GM21529 (cell line): ENCODE data around the gene PI16.

Experiments used
- ATAC-seq: cut with Tn5 transposase; IDR thresholded peaks from one replicate; pipeline ENCODE4 v1.9.1; 2021; ENCODE audit not compliant: unreplicated experiment

The PI16 gene, protein sequence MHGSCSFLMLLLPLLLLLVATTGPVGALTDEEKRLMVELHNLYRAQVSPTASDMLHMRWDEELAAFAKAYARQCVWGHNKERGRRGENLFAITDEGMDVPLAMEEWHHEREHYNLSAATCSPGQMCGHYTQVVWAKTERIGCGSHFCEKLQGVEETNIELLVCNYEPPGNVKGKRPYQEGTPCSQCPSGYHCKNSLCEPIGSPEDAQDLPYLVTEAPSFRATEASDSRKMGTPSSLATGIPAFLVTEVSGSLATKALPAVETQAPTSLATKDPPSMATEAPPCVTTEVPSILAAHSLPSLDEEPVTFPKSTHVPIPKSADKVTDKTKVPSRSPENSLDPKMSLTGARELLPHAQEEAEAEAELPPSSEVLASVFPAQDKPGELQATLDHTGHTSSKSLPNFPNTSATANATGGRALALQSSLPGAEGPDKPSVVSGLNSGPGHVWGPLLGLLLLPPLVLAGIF

DNA sequence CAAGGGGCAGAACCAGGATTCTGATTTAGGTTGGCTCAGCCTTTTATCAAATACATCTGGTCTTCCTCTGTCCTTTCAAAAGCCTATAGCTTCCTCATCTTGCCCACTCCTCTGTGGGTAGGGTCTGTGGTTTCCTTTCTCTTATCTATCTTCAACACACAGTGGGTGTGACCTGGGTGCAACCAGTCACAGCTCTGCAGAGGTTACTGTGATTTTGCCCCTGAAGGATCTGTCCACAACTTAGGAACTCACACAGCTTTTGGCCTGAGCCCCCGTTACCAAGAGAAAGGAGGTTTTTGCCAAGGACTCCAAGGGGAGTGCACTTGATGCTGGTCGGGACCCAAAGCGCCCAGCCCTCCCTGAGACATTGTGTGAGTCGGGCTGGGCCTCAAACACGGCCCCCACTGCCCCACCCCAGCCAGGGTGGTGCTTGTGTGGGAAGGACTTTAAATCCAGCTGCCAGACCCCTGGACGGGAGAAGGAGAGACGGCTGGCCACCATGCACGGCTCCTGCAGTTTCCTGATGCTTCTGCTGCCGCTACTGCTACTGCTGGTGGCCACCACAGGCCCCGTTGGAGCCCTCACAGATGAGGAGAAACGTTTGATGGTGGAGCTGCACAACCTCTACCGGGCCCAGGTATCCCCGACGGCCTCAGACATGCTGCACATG, at the start of gene PI16:
TSS of gene PI16 (plus strand) at position 477 of the 670 bp plus-strand sequence. CDS start at position 500, 23 bp downstream.
- no peak for ATAC-seq

DNA sequence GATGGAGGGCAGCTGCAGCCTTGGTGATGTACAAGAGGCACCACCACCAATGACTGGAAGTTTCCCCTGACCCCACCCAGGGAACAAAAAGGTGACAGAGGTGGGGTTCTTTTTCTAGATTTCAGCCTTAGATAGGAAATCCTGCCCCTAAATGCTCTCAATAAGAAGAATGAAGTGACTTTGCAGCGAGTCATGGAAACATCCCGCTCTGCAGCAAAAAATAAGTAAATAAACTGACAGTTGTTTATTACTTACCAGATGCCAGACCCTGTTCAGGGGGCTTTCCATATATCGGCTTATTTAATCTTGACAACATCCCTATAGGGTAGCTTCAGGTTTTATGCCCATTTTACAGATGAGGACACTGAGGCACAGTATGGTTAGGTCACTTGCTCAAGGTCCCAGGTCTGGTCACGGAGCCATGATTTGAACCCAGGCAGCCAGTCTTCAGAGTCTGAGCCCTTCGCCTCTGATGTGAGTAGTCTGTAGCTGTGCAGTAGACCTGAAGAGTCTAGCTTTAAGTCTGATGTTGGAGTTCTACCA, 49.6 kb upstream of the PI16 start:
- no peak for ATAC-seq

DNA sequence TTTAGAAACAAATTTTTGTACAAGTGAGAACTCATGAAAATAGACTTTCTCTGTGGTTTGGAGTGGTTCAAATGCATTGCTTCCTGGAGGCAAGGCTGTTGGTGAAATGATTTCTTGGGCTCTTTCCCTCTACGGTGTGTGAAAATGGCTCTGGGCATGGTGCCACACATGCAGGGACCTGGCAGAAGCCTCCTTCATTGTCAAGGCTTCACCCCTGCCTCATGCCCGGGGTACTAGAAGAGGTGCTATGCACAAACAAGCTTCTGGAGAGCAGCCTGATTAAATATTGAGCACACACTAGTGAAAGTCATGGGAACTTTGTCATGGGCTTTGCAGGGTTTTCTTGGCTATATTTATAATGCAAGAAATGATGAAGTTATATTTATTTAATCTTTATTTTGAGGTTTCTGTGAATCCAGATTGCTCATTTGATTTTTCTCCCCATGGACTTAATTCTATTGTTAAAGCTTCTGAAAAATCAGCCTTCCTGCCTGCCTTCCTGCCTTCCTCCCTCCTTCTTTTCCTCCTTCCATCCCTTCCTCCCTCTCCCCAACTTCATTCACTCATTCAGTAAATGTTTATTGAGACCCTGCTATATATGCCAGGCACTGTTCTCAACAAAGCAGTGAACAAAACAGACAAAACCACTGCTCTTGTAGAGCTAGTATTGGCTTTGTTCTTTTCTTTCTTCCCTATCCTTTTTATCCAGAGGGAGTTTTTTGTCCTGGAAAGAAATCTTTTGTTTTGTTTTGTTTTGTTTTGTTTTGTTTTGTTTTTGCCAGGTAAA, 47.8 kb upstream of the PI16 start:
- no peak for ATAC-seq

DNA sequence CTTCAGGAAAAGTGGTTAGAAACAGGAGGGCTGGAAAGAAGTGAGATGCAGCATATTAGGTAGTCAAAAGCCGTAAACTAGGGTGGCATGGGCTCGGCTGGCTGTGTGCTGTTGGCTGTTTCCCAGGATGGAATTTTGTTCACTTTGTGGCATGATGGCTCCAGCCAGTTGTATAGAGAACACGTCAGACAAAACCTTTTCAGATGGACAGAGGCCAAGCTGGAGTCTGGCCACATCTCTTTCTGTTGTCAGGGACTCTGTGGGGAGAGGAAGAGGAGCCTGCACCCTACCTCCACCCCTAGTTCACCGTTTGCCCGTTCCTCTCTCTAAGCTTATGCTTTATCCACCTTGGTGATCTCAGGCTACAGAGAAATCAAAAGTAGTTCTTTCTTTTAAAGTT, 46.8 kb upstream of the PI16 start:
- no peak for ATAC-seq

DNA sequence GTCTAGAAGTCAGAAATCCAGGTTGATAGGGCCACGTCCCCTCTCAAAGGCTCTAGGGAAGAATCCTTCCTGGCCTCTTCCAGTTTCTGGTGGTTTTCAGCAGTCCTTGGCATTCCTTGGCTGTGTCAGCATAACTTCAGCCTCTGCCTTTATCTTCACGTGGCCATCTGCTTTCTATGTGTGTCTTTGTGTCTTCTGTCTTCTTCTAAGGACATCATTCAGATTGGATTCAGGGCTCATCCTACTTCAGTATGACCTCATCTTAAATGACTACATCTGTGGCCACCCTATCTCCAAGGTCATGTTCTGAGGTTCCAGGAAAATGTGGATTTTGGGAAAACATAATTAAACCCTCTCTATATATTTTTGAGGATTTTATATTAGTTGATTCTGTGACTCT, 45.8 kb upstream of the PI16 start:
- ATAC-seq = no peak

DNA sequence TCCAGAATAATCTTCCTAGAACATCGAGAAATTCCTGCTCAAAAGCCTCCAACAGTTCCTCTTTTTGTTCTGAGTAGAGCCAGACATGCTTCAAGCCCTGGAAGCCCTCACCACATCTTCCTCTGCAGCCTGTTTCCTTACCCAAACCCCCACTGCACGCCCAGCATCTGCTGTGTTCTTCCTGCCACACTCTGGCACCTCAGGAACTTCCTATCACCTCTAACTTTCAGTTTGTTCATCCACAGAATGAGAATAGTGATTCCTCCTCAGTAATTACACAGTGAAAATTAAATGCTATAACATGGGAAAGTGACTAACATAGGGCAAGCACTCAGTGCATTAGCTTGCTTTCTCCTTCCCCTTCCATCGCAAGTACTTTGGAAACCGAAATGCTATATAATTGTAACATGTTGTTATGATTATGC, 42.5 kb upstream of the PI16 start:
- ATAC-seq = peak; percentile 21

DNA sequence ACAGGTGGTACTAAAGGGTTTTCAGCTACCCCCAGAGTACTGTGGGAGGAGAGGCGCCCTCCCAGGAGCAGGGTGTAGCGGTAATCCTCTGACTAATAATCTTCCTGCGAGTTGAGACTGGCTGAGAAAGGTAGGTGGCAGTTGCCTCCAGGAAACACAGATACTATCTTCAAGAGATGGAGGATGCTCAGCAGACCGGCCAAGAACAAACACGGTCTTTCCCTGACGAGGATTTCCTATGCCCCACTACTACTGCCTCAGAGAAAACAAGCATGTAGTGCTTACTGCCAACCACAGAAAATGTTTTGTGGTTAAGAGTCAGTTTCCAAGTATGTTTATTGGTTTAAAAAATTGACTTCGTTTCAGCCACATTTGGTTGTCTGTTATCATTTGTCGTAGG, 42.0 kb upstream of the PI16 start:
- ATAC-seq = peak; percentile 96

DNA sequence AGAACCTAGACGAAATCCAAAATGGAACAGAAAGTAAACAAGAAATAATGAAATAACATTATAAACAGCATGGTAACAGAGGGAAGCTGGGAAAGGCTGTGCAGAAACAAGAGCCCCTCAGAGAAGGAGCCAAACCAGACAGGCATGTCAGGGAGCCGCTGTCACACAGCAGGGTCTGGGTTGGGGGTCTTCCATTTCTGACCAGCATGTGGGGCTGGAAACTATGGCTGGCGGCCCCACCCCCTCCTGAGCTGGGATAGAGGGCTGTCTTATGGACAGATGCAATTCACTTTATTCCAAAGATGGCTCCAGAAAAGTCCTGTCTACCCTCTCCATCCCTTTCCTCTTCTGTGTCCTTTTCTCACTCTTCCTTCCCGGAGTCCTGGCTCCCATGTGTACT, 41.5 kb upstream of the PI16 start:
- ATAC-seq = no peak

DNA sequence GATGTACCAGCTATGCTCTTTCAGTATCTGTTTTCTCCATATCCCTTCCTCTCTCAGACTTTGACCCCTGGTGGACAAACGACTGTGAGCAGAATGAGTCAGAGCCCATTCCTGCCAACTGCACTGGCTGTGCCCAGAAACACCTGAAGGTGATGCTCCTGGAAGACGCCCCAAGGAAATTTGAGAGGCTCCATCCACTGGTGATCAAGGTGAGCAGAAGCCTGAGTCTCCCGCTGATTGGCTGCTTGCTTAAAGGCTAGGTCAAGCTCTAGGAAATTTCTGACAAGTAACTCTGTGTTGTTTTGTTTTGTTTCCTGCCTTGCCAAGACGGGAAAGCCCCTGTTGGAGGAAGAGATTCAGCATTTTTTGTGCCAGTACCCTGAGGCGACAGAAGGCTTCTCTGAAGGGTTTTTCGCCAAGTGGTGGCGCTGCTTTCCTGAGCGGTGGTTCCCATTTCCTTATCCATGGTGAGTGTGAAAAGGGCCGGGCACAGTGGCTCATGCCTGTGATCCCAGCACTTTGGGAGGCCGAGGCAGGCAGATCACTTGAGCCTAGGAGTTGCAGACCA, 40.2 kb upstream of the PI16 start:
- no peak for ATAC-seq

DNA sequence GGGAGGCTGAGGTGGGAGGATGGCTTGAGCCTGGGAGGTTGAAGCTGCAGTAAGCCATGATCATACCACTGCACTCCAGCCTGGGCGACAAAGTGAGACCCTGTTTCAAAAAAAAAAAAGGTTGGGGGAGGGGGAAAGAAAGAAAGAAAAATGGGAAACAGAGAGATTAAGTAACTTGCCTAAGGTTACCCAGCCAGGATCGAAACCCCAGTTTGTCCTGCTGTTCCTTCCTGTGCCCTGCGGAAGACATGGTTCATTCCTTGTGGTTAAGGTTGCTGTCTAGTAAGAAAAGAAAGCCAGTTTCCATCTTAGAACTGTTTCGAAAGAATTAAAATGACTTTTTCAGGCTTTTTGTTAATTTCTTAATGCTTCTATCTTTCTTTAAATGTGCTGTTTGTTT, 38.9 kb upstream of the PI16 start:
- no peak for ATAC-seq

DNA sequence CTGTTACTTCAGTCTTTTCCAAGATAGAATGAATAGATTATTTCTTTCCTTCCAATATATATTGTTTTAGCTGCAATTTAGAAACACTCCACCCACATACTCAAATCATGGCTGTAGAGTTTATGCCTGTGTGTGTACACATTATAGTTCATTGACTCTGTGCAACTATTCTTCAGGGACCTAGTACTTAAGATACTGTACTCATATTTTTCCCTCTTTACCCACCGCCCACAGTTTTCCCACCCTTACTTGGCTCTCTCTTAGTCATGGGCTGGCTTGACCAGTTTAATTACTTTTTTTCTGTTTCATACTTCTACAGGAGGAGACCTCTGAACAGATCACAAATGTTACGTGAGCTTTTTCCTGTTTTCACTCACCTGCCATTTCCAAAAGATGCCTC, 38.4 kb upstream of the PI16 start:
- ATAC-seq = no peak

DNA sequence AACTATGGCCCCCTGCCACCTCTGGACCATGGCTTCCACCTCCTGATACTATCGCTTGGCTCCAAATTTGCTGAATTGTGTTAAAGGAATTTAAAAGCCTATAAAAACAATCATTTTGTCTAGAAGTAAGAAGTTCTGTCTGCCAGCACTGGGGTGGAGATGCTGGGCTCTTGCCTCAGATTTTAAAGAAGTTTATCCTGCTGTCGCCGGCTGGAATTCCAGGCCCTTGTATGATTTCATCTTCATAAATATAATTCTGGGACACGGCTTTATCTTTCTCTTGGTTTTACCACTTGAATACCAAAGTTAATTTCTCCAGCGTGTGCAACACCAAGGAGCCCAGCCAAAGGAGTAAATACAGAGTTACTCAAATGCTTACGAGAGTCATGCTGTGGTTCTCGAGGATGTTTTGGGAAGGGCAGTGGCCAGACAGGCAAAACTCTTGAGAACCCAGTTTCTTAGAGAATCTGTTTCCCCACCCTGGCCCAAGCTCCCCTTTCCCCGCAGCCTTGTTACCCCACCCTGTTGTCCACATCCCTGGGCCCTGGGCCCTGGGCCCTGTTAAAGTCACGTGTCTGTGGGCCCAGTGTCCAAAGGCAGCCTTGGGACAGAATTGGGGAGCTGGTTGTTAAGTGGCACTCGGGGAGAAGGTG, 36.9 kb upstream of the PI16 start:
- no peak for ATAC-seq

DNA sequence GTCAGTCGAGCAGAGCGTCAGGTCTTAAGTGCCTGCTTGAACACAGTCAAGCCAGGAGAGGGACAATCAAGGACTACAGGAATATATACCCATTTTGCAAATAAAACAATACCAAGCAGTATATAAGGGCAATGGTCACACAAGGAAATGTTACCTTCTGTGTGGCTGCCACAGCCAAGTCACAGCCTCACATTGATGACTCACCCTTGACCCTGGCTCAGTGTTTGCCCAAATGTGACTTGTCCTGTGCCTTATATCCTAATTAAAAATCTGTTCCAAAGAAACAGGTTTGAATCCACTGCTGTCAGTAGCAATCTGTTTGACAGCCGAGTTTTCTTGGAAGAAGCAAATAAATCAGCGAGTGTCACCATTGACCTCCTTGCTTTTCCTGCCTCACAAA, 34.5 kb upstream of the PI16 start:
- ATAC-seq = no peak

DNA sequence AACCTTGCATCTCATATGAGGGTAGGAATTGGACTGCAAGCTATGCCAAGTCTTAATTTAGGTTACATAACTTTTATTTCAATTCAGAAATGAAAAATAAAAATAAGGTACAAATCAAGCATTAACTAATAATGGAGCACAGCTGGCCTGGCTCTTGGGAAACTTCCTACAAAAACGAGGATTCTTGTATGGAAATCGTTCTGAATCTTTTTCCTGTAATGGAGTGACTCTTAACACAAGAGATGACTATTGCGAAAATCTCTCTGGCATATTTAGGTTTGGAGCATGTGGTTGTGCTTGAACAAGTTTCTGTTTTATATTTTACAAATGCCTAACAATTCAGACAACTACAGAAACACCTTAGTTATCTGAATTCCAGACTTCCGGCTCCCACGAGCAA, 34.0 kb upstream of the PI16 start:
- ATAC-seq = no peak

DNA sequence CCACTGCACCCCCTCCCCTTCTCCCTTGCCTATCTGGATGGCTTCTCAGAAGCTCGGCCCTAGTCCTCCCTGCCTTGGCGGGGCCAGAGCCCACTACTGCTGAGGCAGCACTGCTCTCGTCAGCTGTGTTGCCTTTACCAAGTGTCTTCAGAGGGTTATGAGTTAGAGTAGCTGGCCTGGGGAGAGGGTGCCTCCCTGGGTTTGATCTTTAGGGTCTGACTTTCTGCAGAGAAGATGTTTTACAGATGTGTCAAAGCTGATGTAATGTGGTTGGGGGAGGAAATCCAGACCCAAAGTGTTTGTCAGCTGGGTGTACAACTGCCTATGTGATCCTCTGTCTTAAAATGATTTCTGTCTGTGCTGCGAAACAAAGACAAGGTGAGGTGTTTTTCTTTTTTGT, 30.4 kb upstream of the PI16 start:
- ATAC-seq = no peak

DNA sequence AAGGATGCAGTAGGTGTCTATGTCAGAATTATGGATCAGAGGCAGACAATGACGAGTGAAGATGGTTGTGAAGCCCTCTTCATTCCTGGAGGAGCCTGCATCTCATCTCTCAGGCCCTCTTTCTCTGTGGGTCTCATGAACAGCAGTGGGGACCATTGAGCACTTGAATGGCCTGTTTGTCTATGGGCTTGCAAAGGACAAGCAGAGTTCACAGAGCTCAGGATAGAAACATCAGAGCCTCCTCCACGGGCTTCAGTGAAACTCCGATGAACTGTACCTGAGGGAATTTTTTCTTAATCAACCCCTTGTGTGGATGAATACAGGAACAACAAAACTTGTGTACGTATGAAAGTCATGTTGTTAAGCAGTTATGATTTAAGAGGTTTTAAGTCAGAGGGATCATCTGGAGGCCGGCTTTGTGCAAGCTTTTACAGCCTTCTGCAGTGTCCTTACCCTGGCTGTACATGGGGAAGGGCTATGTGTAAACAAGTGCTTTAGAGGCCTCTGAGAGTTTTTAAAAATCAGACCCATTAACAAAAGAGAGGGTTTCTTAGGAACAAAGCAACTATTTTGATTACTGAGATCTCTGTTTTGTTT, 29.7 kb upstream of the PI16 start:
- ATAC-seq = no peak

DNA sequence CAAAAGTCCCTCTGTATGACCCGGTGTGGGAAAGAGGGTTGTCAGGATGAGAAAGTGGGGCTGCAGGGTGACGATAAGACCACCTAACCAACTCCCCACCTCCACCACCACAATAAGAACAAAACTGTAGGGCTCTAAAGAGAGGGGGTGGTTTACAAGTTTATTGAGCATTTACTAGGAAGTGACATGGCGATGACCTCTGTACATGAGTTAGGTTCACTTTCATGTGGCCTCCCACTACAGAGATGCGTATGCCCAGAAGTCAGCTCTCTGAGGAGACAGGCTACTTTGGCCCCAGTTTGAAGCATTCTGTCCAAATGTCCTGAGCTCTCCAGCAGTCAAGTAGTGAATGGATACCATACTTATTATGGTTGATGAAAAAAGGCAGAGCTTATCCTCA, 28.7 kb upstream of the PI16 start:
- ATAC-seq = no peak

DNA sequence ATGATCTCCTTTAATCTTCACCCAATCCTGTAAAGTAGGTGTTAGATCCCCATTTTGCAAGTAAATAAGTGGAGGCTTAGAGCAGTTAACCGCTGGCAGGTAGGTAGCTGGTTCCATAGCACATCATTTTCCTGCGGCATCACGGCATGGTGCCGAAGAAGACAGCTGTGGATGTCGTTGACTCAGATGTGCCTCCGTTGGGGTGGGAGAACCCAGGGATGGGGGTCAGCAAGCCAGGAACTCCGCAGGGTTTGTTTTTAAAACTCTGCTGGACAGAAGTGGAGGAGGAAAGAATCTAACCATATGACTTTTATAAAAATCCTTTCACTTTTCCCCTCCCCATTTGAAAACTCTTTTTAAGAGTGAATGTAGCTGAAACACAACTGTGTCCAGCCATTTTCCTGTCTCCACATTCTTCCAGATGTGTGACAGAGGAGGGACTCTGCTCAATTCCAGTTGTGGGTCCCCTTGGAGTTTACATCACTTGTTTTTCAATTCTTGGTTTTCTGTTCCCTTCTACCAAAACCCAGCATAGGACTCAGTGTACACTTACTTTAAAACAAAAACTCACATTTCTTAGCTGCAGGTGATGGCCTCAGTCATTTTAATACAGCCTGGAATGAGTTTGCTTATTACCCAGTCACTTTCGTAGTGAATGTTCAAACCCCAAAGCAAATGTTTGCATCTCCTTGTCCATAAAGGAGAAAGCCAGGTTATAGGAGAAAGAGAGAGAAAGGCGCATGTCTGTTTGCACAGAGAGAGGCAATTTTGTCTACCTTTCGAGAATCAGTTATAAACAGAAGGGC, 27.6 kb upstream of the PI16 start:
- ATAC-seq = no peak
